A673 (cell line): ENCODE measurements around the gene PAX5.

Experiments
- EZH2 ChIP-seq: fragments of 200-600 bp; sonication (generic); IDR thresholded peaks from 2 replicates; pipeline ENCODE4 v1.6.1; 2017; ENCODE audit warnings: borderline replicate concordance, low read depth, mild to moderate bottlenecking, mixed read lengths, antibody characterized with exemption, low read length; ENCODE audit not compliant: poor library complexity, severe bottlenecking
- TF ChIP-seq, protein P1 (sequence below): fragments of 300-800, 200-600 bp; sonication (generic); conservative IDR thresholded peaks from 2 replicates; pipeline ENCODE4 v1.5.1; 2017; ENCODE audit warnings: low read depth, mild to moderate bottlenecking, antibody characterized with exemption, low read length, moderate library complexity, mixed read lengths

- TF ChIP-seq EZH2 = no peak
- TF ChIP-seq, protein P1, sequence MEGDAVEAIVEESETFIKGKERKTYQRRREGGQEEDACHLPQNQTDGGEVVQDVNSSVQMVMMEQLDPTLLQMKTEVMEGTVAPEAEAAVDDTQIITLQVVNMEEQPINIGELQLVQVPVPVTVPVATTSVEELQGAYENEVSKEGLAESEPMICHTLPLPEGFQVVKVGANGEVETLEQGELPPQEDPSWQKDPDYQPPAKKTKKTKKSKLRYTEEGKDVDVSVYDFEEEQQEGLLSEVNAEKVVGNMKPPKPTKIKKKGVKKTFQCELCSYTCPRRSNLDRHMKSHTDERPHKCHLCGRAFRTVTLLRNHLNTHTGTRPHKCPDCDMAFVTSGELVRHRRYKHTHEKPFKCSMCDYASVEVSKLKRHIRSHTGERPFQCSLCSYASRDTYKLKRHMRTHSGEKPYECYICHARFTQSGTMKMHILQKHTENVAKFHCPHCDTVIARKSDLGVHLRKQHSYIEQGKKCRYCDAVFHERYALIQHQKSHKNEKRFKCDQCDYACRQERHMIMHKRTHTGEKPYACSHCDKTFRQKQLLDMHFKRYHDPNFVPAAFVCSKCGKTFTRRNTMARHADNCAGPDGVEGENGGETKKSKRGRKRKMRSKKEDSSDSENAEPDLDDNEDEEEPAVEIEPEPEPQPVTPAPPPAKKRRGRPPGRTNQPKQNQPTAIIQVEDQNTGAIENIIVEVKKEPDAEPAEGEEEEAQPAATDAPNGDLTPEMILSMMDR = no peak
Measured at GRCh38 chr9:36892279-36892678, 141.8 kb downstream of the PAX5 start.
